ENCODE measurements around the gene MAU2. TPM values are rescaled to one million over a fixed set of nuclear protein-coding genes. Genes with fewer than 3 reads are reported as not detected.
A peak's percentile ranks its signal among the peaks of the same experiment; 100 is the strongest.

The MAU2 gene
- total RNA-seq, 1 experiment from 2014 or later, result 48.4 TPM

DNA sequence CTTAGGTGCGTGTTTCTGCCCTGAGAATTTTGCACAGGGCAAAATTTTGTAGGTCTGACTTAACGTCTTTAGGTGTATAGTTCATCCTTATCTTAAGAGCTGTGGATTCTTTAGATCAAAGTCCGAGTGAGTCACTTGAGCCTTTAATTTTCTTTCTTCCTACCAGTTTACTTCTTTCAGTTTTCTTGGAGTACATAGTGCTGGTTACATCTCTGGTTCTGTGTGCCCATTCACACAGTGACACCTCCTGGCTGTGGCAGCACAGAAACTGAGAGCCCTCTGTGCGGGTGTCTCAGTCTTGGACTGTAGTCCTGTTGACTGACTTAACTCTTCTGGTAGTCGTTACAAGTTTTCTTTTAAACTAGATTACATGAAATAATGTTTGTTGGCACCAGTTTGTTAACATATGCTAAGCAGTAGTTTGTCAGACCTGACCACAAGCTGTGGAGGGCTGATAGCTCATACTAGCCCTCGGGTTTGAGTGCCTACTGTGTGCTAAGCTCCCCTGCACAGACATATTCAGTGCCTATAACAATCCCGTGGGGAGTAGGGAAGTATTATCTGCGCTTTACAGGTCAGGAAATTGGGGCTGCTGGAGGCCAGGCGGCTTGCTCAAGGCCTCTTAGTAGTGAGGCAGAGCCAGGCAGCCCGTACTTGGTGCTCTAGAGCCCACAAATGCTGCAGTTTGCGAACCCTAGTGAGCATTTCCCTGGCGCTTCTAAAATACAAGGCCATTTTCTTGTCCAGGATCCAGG is 86.4 kb downstream of the MAU2 start:
- H4K8ac ChIP-seq (replicated peaks; ENCODE audit: insufficient read length, low read depth, low read length), result no peak overlapping the region
- H3K23ac ChIP-seq (ENCODE audit: insufficient read length, low read depth, low read length), result no peak overlapping the region
- TF ChIP-seq, protein P1, sequence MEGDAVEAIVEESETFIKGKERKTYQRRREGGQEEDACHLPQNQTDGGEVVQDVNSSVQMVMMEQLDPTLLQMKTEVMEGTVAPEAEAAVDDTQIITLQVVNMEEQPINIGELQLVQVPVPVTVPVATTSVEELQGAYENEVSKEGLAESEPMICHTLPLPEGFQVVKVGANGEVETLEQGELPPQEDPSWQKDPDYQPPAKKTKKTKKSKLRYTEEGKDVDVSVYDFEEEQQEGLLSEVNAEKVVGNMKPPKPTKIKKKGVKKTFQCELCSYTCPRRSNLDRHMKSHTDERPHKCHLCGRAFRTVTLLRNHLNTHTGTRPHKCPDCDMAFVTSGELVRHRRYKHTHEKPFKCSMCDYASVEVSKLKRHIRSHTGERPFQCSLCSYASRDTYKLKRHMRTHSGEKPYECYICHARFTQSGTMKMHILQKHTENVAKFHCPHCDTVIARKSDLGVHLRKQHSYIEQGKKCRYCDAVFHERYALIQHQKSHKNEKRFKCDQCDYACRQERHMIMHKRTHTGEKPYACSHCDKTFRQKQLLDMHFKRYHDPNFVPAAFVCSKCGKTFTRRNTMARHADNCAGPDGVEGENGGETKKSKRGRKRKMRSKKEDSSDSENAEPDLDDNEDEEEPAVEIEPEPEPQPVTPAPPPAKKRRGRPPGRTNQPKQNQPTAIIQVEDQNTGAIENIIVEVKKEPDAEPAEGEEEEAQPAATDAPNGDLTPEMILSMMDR (conservative IDR thresholded peaks at IDR 0.05), result no peak
- H2BK5ac ChIP-seq (ENCODE audit: insufficient read length, low read length), result no peak overlapping the region
- no peak overlapping the region for H2BK15ac ChIP-seq (ENCODE audit: low read depth, low read length)
- no peak overlapping the region for H4K5ac ChIP-seq (ENCODE audit: insufficient read length, low read depth, low read length)
- WGBS (ENCODE audit: extremely low coverage, insufficient read length, low lambda C conversion rate), result no CpG with 5 or more reads among the region's 12 CpGs
- peak overlapping the region; percentile 72 for H3K9ac ChIP-seq (ENCODE audit: extremely low read depth, insufficient read length, low read length)
- Mint-ChIP-seq H3K4me1 (peaks cover 53% of the 10 kb centered on the region in 2 experiments), H3K9me3 (no peaks in the 10 kb centered on the region; a peak in 1 of 5 replicates), H3K36me3 (ENCODE audit: insufficient read depth in 1 of 3, low read depth in 3 of 3) (peaks cover 4 to 7% (median 5%) of the 10 kb centered on the region in 3 experiments; a peak in 6 of 7 replicates), H3K27ac (peak overlapping the region in 2 of 3 experiments; percentile 72 to 86; a peak in 4 of 7 replicates), H3K4me3 (peak overlapping the region; percentile 93 to 98), H3K27me3 (ENCODE audit: low read depth) (no peaks in the 10 kb centered on the region)
- H2BK20ac ChIP-seq (ENCODE audit: low read depth, low read length, poor library complexity, severe bottlenecking), result no peak overlapping the region
- no peak overlapping the region for H3K4ac ChIP-seq (ENCODE audit: low read depth, low read length)
- H3K14ac ChIP-seq (ENCODE audit: insufficient read depth, low read length), result no peak overlapping the region
- H2AFZ ChIP-seq (ENCODE audit: low read length), result no peak overlapping the region
- H2BK12ac ChIP-seq (ENCODE audit: insufficient read length, low read depth, low read length), result no peak overlapping the region
- H4K20me1 ChIP-seq (ENCODE audit: control insufficient read depth, insufficient read depth, insufficient read length), result peaks cover 3% of the 10 kb centered on the region
- DNase-seq, result no peak
- peaks cover 10% of the 10 kb centered on the region; the same call in 1 of the 2 replicates for H3K4me1 ChIP-seq (ENCODE audit: insufficient read depth, low read length)
- no peak overlapping the region for H2AK5ac ChIP-seq (ENCODE audit: insufficient read length, low read length)
- no peak overlapping the region for H3T11ph ChIP-seq (ENCODE audit: low read length)
- no peak overlapping the region for H4K91ac ChIP-seq (ENCODE audit: insufficient read length, low read depth, low read length)
- no peak overlapping the region for H3K27ac ChIP-seq (ENCODE audit: insufficient read length, low read depth, low read length)
- H3K79me2 ChIP-seq (ENCODE audit: insufficient read depth, low read length), result peaks cover 47% of the 10 kb centered on the region
- H3K4me2 ChIP-seq (ENCODE audit: insufficient read depth, insufficient read length, low read length), result peak overlapping the region; percentile 97
- H2BK120ac ChIP-seq (ENCODE audit: low read depth, low read length, poor library complexity, severe bottlenecking), result no peak overlapping the region
- H3K79me1 ChIP-seq (ENCODE audit: insufficient read depth, low read depth, low read length, poor library complexity, severe bottlenecking), result peaks cover 10% of the 10 kb centered on the region
- H3K18ac ChIP-seq (ENCODE audit: insufficient read length, low read depth, low read length), result no peak overlapping the region
- no peaks in the 10 kb centered on the region for H3K9me3 ChIP-seq (ENCODE audit: control insufficient read depth, low read depth, low read length)
- H3K56ac ChIP-seq (ENCODE audit: insufficient read length, low read depth, low read length), result no peak overlapping the region
- peaks cover 12% of the 10 kb centered on the region for H3K23me2 ChIP-seq (ENCODE audit: insufficient read length, low read depth, low read length, poor library complexity, severe bottlenecking)
- H3K27me3 ChIP-seq (ENCODE audit: insufficient read depth, low read length), result no peaks in the 10 kb centered on the region

All from H9 (cell line).